GM10248 (cell line): ENCODE measurements around the gene PDZRN4.

Source experiments
- CTCF ChIA-PET: fragments of 300-600 bp; sonication (Branson Sonifier 250); formaldehyde crosslinking; extraction: SDS; loops from one replicate; lab custom pipeline; 2021; ENCODE audit warnings: antibody characterized with exemption; lab: Yijun Ruan, JAX
- POLR2A ChIA-PET: fragments of 350-650 bp; sonication (Branson Sonifier 250); formaldehyde crosslinking; extraction: SDS; loops from one replicate; lab custom pipeline; 2020; ENCODE audit warnings: antibody characterized with exemption; lab: Yijun Ruan, JAX
- DNase-seq: peaks from one replicate; pipeline ENCODE4 v3.0.0; 2012; ENCODE audit errors: extremely low spot score
- CTCF ChIP-seq: IDR thresholded peaks from 2 replicates; pipeline ENCODE4 v1.5.1; 2012; ENCODE audit warnings: mild to moderate bottlenecking, low read depth; ENCODE audit errors: extremely low read depth, missing control alignments, control extremely low read depth

Gene PDZRN4

GRCh38 chr12:41287500-41288141 lies 99.5 kb downstream of the PDZRN4 start:
- POLR2A ChIA-PET = no interaction called here
- CTCF ChIA-PET = interaction anchor here (1.1 to 1.3 kb wide), 2 partner anchors 10 to 737 kb away, joined by 3 to 4 read pairs; no protein-coding TSS in a partner anchor
- no peak for TF ChIP-seq CTCF
- no peak for DNase-seq

GRCh38 chr12:41288142-41288811 lies 100.2 kb downstream of the PDZRN4 start:
- CTCF ChIA-PET = interaction anchor here (1.0 kb wide), 1 partner anchor 11 kb away, joined by 3 read pairs; no protein-coding TSS in a partner anchor
- no peak for TF ChIP-seq CTCF
- no peak for DNase-seq
- POLR2A ChIA-PET = no interaction called here

GRCh38 chr12:41289501-41289900 lies 101.4 kb downstream of the PDZRN4 start:
- no peak for TF ChIP-seq CTCF
- ChIA-PET CTCF (interaction anchor here (1.0 to 1.8 kb wide), 2 partner anchors 12 to 13 kb away, joined by 3 to 5 read pairs; no protein-coding TSS in a partner anchor), POLR2A (no interaction called here)
- DNase-seq = no peak

- POLR2A ChIA-PET = no interaction called here
- CTCF ChIA-PET = no interaction called here
- no peak for DNase-seq
- TF ChIP-seq CTCF = no peak
Measured at GRCh38 chr12:41293011-41293410, 104.9 kb downstream of the PDZRN4 start.

- ChIA-PET CTCF (interaction anchor here (1.6 kb wide), 1 partner anchor 16 kb away, joined by 4 read pairs; no protein-coding TSS in a partner anchor), POLR2A (no interaction called here)
- no peak for TF ChIP-seq CTCF
- no peak for DNase-seq
Measured at GRCh38 chr12:41293461-41293860, 105.3 kb downstream of the PDZRN4 start.

GRCh38 chr12:41302979-41303403 lies 114.9 kb downstream of the PDZRN4 start:
- no peak for TF ChIP-seq CTCF
- DNase-seq = no peak
- ChIA-PET POLR2A (no interaction called here), CTCF (no interaction called here)
